ENCODE data around the gene YIF1B.

GRCh38 chr19:38315657-38316476 lies at the start of gene YIF1B:
- TF ChIP-seq POLR2A (conservative IDR thresholded peaks at IDR 0.05), result peak; percentile 44
- TF ChIP-seq CCAR2 (IDR thresholded peaks at IDR 0.05; ENCODE audit: low read depth, low read length), result no peak
- no peak for TF ChIP-seq ZFP1 (CRISPR knock-in tag; IDR thresholded peaks at IDR 0.05)
- TF ChIP-seq, protein P1, sequence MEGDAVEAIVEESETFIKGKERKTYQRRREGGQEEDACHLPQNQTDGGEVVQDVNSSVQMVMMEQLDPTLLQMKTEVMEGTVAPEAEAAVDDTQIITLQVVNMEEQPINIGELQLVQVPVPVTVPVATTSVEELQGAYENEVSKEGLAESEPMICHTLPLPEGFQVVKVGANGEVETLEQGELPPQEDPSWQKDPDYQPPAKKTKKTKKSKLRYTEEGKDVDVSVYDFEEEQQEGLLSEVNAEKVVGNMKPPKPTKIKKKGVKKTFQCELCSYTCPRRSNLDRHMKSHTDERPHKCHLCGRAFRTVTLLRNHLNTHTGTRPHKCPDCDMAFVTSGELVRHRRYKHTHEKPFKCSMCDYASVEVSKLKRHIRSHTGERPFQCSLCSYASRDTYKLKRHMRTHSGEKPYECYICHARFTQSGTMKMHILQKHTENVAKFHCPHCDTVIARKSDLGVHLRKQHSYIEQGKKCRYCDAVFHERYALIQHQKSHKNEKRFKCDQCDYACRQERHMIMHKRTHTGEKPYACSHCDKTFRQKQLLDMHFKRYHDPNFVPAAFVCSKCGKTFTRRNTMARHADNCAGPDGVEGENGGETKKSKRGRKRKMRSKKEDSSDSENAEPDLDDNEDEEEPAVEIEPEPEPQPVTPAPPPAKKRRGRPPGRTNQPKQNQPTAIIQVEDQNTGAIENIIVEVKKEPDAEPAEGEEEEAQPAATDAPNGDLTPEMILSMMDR (IDR thresholded peaks at IDR 0.05 in 2 of 3, conservative IDR thresholded peaks at IDR 0.05 in 1 of 3; ENCODE audit: insufficient read depth in 2 of 3, low read depth in 1 of 3, low read length in 3 of 3), result no peak
- TF ChIP-seq ZBTB7A (IDR thresholded peaks at IDR 0.05; ENCODE audit: borderline replicate concordance, control insufficient read depth, low read depth, low read length), result peak; percentile 83
- peak in 1 of 2 experiments; percentile 2; a peak in 1 of 4 replicates for TF ChIP-seq RCOR1 (IDR thresholded peaks at IDR 0.05; ENCODE audit: borderline replicate concordance in 1 of 2, low read depth in 2 of 2, low read length in 2 of 2)
- 0 out of 4 replicates have a peak, but pooled peaks of 1 of the 2 experiments have one; percentile 41 for TF ChIP-seq TEAD1 (CRISPR knock-in tag; IDR thresholded peaks at IDR 0.05)
- no peak for TF ChIP-seq MAFF (IDR thresholded peaks at IDR 0.05; ENCODE audit: low read length)
- no peak for TF ChIP-seq USF1 (CRISPR knock-in tag; IDR thresholded peaks at IDR 0.05)
- TF ChIP-seq BACH1 (tag; IDR thresholded peaks at IDR 0.05), result no peak
- TF ChIP-seq GATAD2B (IDR thresholded peaks at IDR 0.05; ENCODE audit: borderline replicate concordance), result no peak; the same call in 1 of the 2 replicates

Data from K562 (cell line).